Thyroid gland (tissue), 4 donors: ENCODE measurements around the gene POPDC3. TPM values are rescaled to one million over a fixed set of nuclear protein-coding genes. Genes with fewer than 3 reads are reported as not detected.

Experiments used
- DNase-seq, 2 donors: peaks; one replicate each; pipeline ENCODE4 v3.0.0-alpha.2; 2019
- H3K27ac ChIP-seq, 3 donors: fragments of 200-600 bp; sonication (generic); 1 replicate in 2 of 3; 2 replicates in 1 of 3; pipeline ENCODE4 v1.5.1; 2016 to 2019; ENCODE audit warnings: mild to moderate bottlenecking in 1 of 3, moderate library complexity in 1 of 3
- H3K27me3 ChIP-seq: fragments of 200-600 bp; sonication (generic); one replicate; pipeline ENCODE4 v1.5.1; 2019
- H3K36me3 ChIP-seq, 2 donors: fragments of 200-600 bp; sonication (generic); one replicate each; pipeline ENCODE4 v1.5.1; 2016 to 2019
- H3K4me1 ChIP-seq, 2 donors: fragments of 200-600 bp; sonication (generic); one replicate each; pipeline ENCODE4 v1.5.1; 2017 to 2019
- H3K4me3 ChIP-seq, 3 donors: fragments of 200-600 bp; sonication (generic); replicated peaks in 1 of 3; 1 replicate in 2 of 3; 2 replicates in 1 of 3; pipeline ENCODE4 v1.5.1; 2016; ENCODE audit warnings: mild to moderate bottlenecking in 1 of 3
- H3K9me3 ChIP-seq: fragments of 200-600 bp; sonication (generic); one replicate; pipeline ENCODE4 v1.5.1; 2017
- POLR2A ChIP-seq, 2 donors: fragments of 450-650 bp; IDR thresholded peaks; one replicate each; pipeline ENCODE4 v1.6.1; 2017; ENCODE audit warnings: antibody characterized with exemption in 2 of 2, mild to moderate bottlenecking in 2 of 2, moderate library complexity in 1 of 2
- WGBS, 2 donors: methylation state at CpG; one replicate each; pipeline ENCODE4 v1.1.5; 2017; 5-methylcytosine and 5-hydroxymethylcytosine counted together
- intact Hi-C: fragments of 100-400 bp; cut with DNase I; formaldehyde crosslinking; loops from one replicate; pipeline ENCODE4 v1.15.1; 2023
- total RNA-seq, 4 donors: library from RNA; depleted of rRNA; stranded (reverse); fragments of >200 nt; gene quantifications; one replicate each; pipeline ENCODE4 v1.2.3, GENCODE V29; 2016
- TF ChIP-seq, protein P1 (sequence below), 6 experiments: fragments of 200-600 bp in 3 of 6; fragments of 450-650 bp in 3 of 6; sonication (generic) in 3 of 6; IDR thresholded peaks; one replicate each; pipeline ENCODE4 v1.5.1; 2016 to 2019; ENCODE audit warnings: antibody characterized with exemption in 6 of 6, mild to moderate bottlenecking in 2 of 6, inconsistent platforms in 1 of 6, moderate library complexity in 1 of 6

Gene POPDC3
- total RNA-seq, 4 donors from 2014 or later, result 0.33 TPM; not detected in 3

DNA sequence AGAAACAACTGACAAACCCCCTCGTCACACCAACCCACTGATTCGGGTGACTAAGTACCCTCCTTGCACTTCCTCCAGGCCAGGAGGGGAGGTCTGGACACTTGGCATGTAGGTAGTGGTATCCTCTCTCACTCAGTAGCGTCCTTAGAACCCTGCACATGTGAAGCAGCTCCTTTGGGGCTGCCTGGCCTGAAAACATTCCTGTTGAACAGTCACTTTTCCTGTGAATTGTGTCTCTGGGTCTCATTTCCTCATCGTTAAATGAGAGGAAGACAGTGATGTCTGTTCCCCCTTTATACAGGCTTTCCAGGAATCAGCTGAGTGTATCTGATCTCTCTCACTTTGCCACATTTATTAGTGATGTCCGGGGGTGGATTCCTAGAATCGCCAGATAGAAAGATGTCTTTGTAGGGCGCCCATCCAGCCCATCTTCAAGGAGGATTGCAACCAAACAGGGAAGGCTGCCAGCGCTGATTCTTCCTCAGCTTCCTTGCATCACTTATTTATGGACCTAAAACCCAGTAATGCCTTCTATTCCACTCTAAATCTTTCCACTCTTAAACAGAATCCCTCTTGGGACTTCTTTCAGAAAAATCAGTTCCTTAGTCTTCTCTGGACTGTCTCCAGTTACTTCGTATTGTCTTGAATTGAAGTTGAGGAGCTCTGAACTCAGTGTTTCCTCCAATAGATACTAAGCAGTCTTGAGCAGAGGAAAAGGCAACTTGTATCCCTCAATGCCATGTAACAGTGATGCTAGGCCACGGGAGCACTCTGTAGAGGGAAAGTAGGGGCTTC, 9.4 kb upstream of the POPDC3 start:
- WGBS, 2 donors, result 76 to 77% methylated on average over 10 of the region's 10 CpGs

DNA sequence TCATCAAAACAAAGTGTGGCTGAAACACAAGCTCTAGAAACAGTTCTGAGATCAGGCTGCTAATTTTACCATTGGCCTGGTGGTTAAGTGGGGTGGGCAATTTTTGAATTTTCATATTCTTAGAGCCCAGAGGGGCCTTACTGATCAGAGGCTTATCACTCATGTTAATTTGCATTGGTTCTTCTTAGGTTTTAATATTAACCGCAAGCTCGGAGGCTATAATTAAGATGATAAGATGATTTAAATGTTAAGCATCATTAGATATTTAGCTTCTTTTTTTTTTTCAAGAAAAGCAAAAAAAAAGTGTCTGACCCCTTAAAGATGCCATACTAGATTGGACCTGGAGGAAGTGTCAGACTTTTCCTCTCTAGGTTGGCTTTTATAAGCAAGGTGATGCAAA, 8.4 kb upstream of the POPDC3 start:
- Histone ChIP-seq H3K4me1 (no peaks in the 10 kb centered on the region), H3K4me3 (no peak overlapping the region), H3K27me3 (no peaks in the 10 kb centered on the region), H3K9me3 (no peaks in the 10 kb centered on the region), H3K36me3 (no peaks in the 10 kb centered on the region), H3K27ac (no peak overlapping the region)
- WGBS, 2 donors, result 94 to 96% methylated on average over 2 of the region's 2 CpGs
- intact Hi-C loops, result no loop called here
- DNase-seq, result no peak
- TF ChIP-seq, protein P1, sequence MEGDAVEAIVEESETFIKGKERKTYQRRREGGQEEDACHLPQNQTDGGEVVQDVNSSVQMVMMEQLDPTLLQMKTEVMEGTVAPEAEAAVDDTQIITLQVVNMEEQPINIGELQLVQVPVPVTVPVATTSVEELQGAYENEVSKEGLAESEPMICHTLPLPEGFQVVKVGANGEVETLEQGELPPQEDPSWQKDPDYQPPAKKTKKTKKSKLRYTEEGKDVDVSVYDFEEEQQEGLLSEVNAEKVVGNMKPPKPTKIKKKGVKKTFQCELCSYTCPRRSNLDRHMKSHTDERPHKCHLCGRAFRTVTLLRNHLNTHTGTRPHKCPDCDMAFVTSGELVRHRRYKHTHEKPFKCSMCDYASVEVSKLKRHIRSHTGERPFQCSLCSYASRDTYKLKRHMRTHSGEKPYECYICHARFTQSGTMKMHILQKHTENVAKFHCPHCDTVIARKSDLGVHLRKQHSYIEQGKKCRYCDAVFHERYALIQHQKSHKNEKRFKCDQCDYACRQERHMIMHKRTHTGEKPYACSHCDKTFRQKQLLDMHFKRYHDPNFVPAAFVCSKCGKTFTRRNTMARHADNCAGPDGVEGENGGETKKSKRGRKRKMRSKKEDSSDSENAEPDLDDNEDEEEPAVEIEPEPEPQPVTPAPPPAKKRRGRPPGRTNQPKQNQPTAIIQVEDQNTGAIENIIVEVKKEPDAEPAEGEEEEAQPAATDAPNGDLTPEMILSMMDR (IDR thresholded peaks at IDR 0.05), result no peak
- TF ChIP-seq POLR2A (IDR thresholded peaks at IDR 0.05), result no peak

More for the DNA sequence above, 9.4 kb upstream of the POPDC3 start:
- DNase-seq, result no peak
- Histone ChIP-seq H3K4me1 (no peaks in the 10 kb centered on the region), H3K36me3 (no peaks in the 10 kb centered on the region), H3K4me3 (no peak overlapping the region), H3K27ac (no peak overlapping the region), H3K9me3 (no peaks in the 10 kb centered on the region), H3K27me3 (no peaks in the 10 kb centered on the region)
- intact Hi-C loops, result no loop called here
- TF ChIP-seq POLR2A (IDR thresholded peaks at IDR 0.05), result no peak
- TF ChIP-seq, protein P1 (IDR thresholded peaks at IDR 0.05), result no peak

DNA sequence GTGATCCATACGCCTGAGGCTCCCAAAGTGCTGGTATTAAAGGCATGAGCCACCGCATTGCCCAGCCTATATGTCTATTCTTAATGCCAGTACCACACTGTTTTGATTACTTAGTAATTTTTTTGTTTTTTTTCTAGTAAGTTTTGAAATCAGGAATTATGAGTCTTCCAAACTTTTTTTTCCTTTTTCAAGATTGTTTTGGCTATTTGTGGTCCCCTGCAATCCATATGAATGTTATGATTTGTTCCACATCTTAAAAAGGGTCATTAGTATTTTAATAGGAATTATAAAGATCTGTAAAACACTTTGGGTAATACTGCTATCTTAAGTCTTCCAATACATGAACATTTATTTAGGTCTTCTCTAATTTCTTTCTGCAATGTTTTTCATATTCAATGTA, 6.8 kb upstream of the POPDC3 start:
- Histone ChIP-seq H3K9me3 (no peaks in the 10 kb centered on the region), H3K27ac (no peak overlapping the region), H3K27me3 (no peaks in the 10 kb centered on the region), H3K4me1 (no peaks in the 10 kb centered on the region), H3K4me3 (no peak overlapping the region), H3K36me3 (no peaks in the 10 kb centered on the region)
- intact Hi-C loops, result no loop called here
- WGBS, 2 donors, result 88 to 90% methylated on average over 2 of the region's 2 CpGs
- no peak for DNase-seq
- TF ChIP-seq POLR2A (IDR thresholded peaks at IDR 0.05), result no peak
- TF ChIP-seq, protein P1 (IDR thresholded peaks at IDR 0.05), result no peak

DNA sequence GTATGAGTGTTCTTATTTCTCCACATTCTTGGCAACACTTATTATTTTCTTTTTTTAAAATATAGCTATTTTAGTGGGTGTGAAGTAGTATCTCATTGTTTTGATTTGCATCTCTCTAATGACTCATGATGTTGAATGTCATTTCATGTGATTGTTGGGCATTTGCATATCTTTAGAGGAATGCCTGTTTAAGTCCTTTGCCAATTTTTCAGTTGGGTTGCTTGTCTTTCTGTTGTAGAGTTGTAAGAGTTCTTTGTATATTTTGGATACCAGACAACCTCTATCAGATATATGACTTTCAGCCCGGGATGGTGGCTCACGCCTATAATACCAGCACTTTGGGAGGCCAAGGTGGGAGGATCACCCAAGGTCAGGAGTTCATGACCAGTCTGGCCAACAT, 5.1 kb upstream of the POPDC3 start:
- Histone ChIP-seq H3K36me3 (no peaks in the 10 kb centered on the region), H3K27me3 (no peaks in the 10 kb centered on the region), H3K4me1 (no peaks in the 10 kb centered on the region), H3K4me3 (no peak overlapping the region), H3K9me3 (no peaks in the 10 kb centered on the region), H3K27ac (no peak overlapping the region)
- no peak for TF ChIP-seq POLR2A (IDR thresholded peaks at IDR 0.05)
- TF ChIP-seq, protein P1 (IDR thresholded peaks at IDR 0.05), result no peak
- DNase-seq, result no peak
- 79 to 93% methylated on average over 2 of the region's 2 CpGs for WGBS, 2 donors
- intact Hi-C loops, result no loop called here

DNA sequence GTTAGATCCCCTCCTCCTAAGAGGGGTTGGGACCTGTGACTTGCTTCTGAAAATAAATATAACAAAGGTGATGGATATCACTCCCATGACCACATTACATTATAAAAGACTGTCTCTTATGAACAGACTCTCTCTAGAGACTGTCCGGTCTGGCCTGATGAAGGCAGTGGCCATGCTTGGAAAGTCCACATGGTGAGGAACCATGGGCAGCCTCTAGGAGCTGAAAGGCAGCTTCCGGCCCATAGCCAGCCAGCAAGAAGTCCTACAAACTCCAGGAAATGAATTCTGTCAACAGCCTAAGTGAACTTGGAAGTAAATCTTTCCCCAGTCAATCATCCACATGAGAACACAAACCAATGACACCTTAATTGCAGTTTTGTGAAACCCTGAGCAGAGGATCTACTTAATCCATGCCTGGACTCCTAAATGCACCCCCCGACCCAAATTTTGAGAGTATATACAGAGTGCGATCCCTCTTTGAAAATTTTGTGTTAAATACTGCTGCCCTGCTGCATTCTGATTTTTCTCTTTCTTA, 2.2 kb upstream of the POPDC3 start:
- TF ChIP-seq POLR2A (IDR thresholded peaks at IDR 0.05), result no peak
- TF ChIP-seq, protein P1 (IDR thresholded peaks at IDR 0.05), result no peak
- whole genome bisulfite sequencing, 2 donors, result 80 to 85% methylated on average over 4 of the region's 4 CpGs
- no peaks in the 10 kb centered on the region for H3K9me3 ChIP-seq
- no peak overlapping the region for H3K4me3 ChIP-seq
- no peaks in the 10 kb centered on the region for H3K4me1 ChIP-seq
- no peak overlapping the region for H3K27ac ChIP-seq
- H3K36me3 ChIP-seq, result no peaks in the 10 kb centered on the region
- no peaks in the 10 kb centered on the region for H3K27me3 ChIP-seq
- DNase-seq, result no peak
- intact Hi-C loops, result no loop called here
